NK-92 (cell line): Measurements from ENCODE around the gene VENTX.

Experiments
- DNase-seq: peaks from one replicate; lab custom pipeline; 2025; ENCODE audit not compliant: unreplicated experiment; lab: John Stamatoyannopoulos, UW

The VENTX gene

GRCh38 chr10:133201948-133202725, 35.5 kb upstream of the VENTX start:
- DNase-seq: no peak

- DNase-seq: no peak
These were observed 34.6 kb upstream of the VENTX start for GRCh38 chr10:133202778-133203651.

DNA sequence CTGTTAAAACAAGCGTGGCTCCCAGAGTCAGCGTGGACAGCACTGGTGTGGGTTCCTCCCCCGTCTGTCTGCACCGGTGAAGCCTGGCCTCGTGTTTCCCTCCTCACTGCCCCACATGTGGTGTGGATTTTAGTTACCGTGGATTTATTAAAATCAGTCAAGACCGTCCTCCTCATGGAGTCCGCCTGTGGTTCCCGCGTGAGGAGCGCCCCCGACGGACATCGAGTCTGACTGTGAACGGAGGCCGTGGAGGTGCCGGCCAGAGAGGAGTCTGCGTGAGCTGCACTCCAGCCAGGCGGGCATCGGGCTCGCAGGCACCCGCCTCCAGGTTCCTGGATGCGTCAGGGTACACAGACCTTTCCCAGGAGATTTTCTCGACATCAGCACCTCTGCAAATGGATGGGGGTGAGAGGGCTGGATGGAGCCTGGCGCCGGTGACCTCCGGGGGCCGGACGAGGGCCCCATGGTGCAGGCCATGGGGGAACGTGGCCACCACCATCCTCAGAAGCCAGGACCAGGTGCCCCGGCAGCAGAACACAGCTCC, 33.9 kb upstream of the VENTX start:
- DNase-seq: no peak

DNA sequence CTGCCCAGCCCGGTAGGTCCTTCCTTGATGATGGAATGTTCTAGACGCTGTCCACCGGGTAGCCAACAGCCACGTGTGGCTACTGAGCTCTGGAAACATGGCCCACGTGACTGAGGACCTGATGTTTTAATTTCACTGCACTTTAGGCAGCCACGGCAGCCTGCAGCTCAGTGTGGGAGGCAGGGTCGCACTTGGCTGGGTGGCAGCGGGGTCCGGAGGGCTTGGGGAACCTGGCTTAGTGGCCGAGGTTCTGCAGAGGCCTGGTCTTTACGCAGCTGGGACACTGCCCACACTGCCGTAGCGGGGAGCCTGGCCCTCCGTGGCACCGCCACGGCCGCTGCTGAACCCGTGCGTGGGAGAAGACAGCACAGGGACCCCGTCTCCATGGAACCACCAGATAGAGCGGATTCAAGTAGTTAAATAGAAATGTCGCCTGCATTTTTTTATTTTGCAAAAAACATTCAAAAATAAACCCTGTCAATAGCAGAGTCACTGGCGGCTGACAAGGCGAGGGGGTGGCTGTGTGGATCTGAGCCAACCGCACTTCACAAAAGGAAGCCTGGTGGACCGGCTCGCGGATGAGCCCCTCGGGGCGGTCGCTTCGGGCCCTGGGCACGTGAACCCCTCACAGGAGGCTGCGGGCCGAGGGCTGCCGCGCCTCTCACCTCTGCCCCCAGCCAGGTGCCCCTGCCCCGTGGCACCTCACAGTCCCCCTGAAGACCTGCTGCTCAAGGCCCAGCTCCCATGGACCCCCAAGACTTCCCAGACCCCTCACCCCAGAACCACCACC, 33.2 kb upstream of the VENTX start:
- no peak for DNase-seq

GRCh38 chr10:133205146-133205545, 32.5 kb upstream of the VENTX start:
- no peak for DNase-seq

GRCh38 chr10:133206356-133207040, 31.2 kb upstream of the VENTX start:
- DNase-seq: no peak

DNA sequence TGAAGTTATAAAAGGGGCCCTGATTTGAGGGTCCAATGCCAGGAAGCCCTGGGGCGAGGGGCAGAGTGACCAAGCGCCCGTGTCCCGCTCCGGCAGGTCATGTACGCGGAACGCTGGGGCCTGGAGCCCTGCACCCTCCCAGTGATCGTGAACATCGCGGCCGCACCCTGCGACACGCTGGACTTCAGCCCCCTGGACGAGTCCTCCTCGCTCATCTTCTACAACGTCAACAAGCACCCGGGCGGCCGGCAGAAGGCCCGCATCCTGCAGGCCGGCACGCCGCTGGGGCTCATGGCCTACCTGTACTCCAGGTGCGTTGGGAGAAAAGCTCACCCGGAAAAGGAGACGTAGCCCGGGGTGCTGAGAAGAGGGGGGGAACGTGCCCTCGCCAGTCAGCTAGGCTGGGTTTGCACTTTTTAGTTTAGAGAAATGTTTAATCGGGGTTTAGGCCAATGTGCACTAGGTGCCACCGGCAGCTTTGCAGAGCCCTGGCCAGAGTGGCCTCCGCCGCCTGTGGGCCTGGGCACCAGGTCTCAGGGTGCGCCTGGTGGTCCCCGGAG, 30.5 kb upstream of the VENTX start:
- DNase-seq: no peak

DNA sequence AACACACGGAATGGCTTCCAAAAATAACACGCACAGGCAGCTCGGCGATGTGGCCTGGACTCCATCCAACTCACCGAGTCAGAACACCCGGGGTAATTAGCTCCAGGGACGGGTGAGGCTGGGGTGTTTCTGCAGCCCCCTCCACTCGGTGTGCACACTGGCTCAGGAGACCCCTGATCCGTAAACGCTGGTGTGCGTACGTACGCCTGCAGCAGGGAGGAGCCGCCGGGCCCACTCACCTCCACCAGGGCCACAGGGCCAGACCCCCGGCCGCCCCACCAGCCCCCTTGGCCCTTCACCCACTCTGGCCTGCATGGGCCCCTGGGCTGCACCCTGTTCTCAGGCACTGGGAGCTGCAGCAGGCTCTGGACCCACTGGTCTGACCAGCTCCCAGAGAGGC, 30.0 kb upstream of the VENTX start:
- no peak for DNase-seq

DNA sequence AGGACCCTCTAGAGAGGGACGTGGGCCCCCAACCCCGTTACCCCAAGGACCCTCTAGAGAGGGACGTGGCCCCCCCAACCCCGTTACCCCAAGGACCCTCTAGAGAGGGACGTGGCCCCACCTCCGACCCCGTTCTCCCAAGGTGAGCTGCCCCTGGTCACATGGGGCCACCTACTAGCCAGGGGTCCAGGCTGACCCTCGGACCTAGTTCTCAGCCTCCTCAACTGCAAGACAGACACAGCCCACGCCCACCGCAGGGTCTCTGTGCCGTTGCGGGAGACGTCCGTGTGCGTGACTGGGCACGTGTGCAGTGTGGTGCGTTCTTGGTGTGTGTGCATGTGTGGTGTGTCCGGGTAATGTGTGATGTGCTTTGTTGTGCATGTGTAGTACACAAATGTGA, 29.2 kb upstream of the VENTX start:
- no peak for DNase-seq

DNA sequence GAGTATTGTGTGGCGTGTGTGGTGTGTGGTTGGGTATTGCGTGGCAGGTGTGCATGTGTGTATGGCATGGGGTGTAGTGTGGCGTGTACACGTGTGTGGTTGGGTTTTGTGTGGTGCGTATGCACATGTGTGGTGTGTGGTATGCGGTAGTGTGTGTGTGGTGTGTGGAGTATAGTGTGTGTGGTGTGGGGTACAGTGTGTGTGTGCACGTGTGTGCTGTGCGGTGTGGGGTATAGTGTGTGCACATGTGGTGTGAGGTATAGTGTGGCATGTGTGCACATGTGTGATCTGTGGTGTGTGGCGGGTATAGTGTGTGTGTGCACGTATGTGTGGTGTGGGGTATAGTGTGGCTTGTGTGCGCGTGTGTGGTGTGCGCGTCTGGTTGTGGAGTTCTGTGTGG, 28.5 kb upstream of the VENTX start:
- DNase-seq: no peak

DNA sequence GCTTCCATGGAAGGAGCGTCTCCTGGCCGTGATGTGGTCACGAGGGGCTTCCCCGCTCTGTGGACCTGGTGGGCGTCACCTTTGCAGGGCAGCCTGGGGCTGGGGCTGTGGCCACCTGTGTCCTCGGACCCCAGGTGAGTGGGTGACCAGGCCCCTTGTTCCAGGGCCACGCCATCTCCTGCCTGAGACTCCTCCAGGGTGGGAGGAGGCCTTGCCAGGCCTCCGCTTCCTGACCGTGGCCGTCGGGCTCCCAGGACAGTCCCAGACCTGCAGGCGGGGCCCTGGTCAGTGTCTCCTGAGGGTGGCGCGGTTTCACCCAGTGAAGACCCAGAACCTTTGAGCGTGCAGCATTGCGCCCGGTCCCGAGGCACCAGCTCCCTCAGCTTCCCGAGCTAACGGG, 28.0 kb upstream of the VENTX start:
- DNase-seq: no peak

GRCh38 chr10:133210398-133211140, 27.1 kb upstream of the VENTX start:
- no peak for DNase-seq

DNA sequence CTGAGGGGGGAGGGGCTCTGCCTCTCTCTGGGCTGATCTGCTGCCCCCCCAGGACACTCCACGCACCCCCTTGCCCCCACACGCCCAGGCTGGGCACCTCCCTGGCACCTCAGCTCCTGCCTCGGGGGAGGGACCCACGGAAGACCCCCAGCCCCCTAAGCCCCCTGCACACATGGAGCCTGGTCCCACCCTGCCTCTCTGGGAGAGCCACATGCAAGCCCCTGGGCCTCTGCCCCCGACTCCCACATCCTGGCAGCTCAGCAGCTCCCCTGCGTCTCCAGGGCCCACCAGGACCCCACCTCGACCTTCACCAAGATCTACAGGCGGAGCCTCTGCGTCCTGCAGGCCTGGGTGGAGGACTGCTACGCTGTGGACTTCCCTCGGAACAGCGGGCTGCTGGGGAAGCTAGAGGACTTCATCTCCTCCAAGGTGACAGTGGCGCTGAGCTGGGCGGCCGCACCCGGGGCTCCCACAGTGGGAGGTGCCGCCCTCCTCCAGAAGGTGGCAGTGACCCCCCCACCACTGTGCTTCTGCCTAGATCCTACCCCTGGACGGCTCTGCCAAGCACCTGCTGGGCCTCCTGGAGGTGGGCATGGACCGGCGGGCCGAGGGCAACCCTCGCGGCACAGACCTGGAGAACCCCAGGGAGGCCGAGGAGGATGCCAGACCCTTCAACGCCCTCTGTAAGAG, 26.4 kb upstream of the VENTX start:
- DNase-seq: no peak

GRCh38 chr10:133211959-133212852, 25.4 kb upstream of the VENTX start:
- no peak for DNase-seq

DNA sequence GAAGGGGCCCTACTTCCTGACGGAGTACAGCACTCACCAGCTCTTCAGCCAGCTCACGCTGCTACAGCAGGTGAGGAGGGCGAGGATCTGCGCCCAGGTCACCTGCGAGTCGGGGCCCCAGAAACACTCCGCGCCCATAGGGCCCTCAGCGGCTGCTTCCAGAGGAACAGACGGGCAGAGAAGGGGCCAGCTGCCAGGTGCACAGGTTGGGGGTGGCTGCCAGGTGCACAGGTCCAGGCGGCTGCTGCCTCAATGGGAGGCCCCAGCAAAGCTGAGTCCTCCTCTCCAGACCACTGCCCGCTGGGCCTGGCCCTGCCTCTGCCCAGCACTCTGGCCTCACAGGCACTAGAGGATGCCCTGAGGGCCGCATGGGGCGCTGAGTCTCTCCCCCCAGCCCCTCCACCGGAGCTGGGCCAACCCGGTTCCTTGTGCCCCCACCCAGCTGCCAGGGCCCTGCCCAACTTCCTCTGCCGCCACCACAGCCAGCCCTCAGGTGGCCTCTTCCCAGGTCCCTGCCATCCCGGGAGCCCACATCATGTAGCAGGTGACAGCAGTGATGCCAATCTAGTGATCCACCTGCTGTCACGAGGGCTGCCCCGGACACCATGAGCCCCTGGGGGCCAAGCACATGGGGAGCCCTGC, 24.7 kb upstream of the VENTX start:
- DNase-seq: no peak

GRCh38 chr10:133213641-133214467, 23.8 kb upstream of the VENTX start:
- no peak for DNase-seq
